HepG2 (cell line): ENCODE measurements around the gene RAET1L.

ENCODE experiments used
- CC2D1A ChIP-seq: sonication (generic); formaldehyde crosslinking; IDR thresholded peaks from 2 replicates; pipeline ENCODE4 v1.8.1; 2023; ENCODE audit warnings: mild to moderate bottlenecking, missing genetic modification reagents
- CTCF ChIP-seq: sonication (generic); formaldehyde crosslinking; IDR thresholded peaks from 2 replicates; pipeline ENCODE4 v1.5.0; 2020; ENCODE audit warnings: mild to moderate bottlenecking, missing genetic modification reagents, moderate library complexity
- FOXA3 ChIP-seq: IDR thresholded peaks from 2 replicates; pipeline ENCODE4 v1.6.1; 2016; ENCODE audit warnings: missing genetic modification reagents, missing compliant biosample characterization
- ZFP41 ChIP-seq: sonication (generic); formaldehyde crosslinking; IDR thresholded peaks from 2 replicates; pipeline ENCODE4 v1.4.0; 2020; ENCODE audit warnings: mild to moderate bottlenecking, missing genetic modification reagents, borderline replicate concordance

GRCh38 chr6:149975400-149975799 is 49.9 kb downstream of the RAET1L start:
- no peak for TF ChIP-seq CTCF (CRISPR knock-in tag)
- no peak for TF ChIP-seq ZFP41 (CRISPR knock-in tag)
- no peak for TF ChIP-seq CC2D1A (CRISPR knock-in tag)
- TF ChIP-seq FOXA3 (CRISPR knock-in tag), result no peak
